Mesothelial cell of epicardium (in vitro differentiated cells): Measurements from ENCODE around the gene CDKN2B-AS1. TPM values are rescaled to one million over a fixed set of nuclear protein-coding genes. Genes with fewer than 3 reads are reported as not detected.

Source experiments
- DNase-seq, 2 experiments: peaks; one replicate each; pipeline ENCODE4 v3.0.0; 2021; ENCODE audit warnings: low spot score in 2 of 2; ENCODE audit not compliant: unreplicated experiment in 2 of 2
- H3K27ac Mint-ChIP-seq: 2 replicates; pipeline ENCODE4 v1.8.0; 2021; ENCODE audit warnings: mixed read lengths
- H3K27me3 Mint-ChIP-seq: 2 replicates; pipeline ENCODE4 v1.8.0; 2021; ENCODE audit warnings: low read depth, mixed read lengths
- H3K36me3 Mint-ChIP-seq: 2 replicates; pipeline ENCODE4 v1.8.0; 2021; ENCODE audit warnings: mixed read lengths
- H3K4me1 Mint-ChIP-seq: 2 replicates; pipeline ENCODE4 v1.8.0; 2021; ENCODE audit warnings: mixed read lengths
- H3K4me3 Mint-ChIP-seq: 2 replicates; pipeline ENCODE4 v1.8.0; 2021; ENCODE audit warnings: mild to moderate bottlenecking, moderate library complexity, mixed read lengths
- H3K9me3 Mint-ChIP-seq: 2 replicates; pipeline ENCODE4 v1.8.0; 2021; ENCODE audit warnings: mixed read lengths
- total RNA-seq: library from RNA; stranded (reverse); gene quantifications from 3 replicates; pipeline ENCODE4 v1.2.1, GENCODE V29; 2021
- TF ChIP-seq, protein P1 (sequence below): fragments of 200-600 bp; sonication (generic); IDR thresholded peaks from one replicate; pipeline ENCODE4 v1.5.0; 2021; ENCODE audit warnings: antibody characterized with exemption; ENCODE audit not compliant: unreplicated experiment

CDKN2B-AS1 gene
- total RNA-seq, 1 donor from 2014 or later, result 10.8 TPM

DNA sequence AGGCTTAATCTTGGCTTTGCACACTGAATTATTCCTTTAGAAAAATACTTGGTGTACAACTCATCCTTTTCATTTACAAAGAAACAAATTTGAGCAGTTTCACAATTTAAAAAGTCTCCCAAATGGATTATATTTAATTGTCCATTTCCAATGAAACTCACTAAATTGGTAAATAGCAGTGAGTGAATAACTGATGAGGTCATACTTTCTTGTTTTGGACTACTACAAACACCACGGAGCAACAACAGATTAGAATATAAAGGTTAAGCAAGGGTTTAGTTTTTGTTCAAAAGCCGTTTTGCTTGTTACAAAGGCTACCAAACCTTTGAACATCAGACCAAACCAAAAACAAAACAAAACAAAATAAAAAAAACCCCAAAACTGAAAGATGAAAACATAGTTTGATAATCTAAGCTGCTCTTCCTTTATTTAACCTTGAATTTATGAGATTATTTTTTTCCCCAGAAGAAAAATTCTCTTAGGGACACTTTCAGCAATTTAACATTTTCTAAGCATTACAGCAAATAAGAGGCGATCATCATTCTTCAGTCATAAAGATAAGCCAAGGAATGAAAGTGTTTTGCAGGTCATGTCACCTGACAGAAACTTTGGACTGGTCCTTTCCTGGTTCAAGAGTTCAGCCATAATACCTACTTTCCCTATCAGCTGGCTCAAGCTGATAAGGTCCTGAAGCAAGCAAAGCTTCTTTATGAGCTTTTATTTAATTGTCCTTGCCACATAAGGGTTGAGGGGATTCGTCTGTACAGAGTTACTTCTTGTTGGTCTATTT, 114.2 kb downstream of the CDKN2B-AS1 start:
- H3K27ac Mint-ChIP-seq, result peak overlapping the region; percentile 89
- no peaks in the 10 kb centered on the region for H3K27me3 Mint-ChIP-seq
- H3K4me1 Mint-ChIP-seq, result peaks cover 58% of the 10 kb centered on the region
- TF ChIP-seq, protein P1, sequence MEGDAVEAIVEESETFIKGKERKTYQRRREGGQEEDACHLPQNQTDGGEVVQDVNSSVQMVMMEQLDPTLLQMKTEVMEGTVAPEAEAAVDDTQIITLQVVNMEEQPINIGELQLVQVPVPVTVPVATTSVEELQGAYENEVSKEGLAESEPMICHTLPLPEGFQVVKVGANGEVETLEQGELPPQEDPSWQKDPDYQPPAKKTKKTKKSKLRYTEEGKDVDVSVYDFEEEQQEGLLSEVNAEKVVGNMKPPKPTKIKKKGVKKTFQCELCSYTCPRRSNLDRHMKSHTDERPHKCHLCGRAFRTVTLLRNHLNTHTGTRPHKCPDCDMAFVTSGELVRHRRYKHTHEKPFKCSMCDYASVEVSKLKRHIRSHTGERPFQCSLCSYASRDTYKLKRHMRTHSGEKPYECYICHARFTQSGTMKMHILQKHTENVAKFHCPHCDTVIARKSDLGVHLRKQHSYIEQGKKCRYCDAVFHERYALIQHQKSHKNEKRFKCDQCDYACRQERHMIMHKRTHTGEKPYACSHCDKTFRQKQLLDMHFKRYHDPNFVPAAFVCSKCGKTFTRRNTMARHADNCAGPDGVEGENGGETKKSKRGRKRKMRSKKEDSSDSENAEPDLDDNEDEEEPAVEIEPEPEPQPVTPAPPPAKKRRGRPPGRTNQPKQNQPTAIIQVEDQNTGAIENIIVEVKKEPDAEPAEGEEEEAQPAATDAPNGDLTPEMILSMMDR, result no peak
- DNase-seq, result no peak
- no peaks in the 10 kb centered on the region for H3K36me3 Mint-ChIP-seq
- no peak overlapping the region for H3K4me3 Mint-ChIP-seq
- H3K9me3 Mint-ChIP-seq, result no peaks in the 10 kb centered on the region

DNA sequence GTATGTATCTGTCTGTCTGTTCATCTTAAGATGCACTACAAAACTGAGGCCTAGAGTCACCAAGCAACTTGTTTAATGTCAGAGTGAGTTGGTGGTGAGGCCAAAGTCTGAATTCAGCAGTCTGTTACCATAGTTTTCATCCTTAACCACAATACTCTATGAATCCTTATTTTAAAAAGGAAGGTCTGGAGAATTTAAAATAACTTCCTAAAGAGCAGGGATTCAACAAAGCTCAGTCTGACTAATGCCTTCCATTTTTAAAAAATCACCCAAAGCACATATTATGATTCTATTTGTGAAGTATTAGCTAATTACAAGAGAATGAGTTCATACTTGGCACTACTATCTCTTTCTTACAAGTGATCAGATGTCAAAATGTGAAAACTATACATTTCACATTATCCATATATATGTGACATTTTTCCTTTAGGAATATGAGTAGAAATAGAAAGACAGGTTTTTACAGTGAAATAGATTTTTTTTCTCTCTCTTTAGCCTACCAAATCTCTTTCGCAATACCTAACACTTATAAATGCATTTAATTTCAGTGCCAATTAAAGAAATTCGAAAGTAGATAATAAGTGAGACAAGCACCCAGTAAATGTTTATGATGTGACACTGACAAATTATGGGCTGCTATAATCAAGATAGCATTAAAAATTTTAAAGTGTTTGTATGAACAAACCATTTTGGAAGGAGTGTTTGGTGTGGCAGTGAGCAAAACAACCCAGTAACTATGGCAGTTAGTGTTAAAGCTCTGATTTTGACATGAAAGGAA, 116.8 kb downstream of the CDKN2B-AS1 start:
- TF ChIP-seq, protein P1, result no peak
- no peaks in the 10 kb centered on the region for H3K9me3 Mint-ChIP-seq
- no peaks in the 10 kb centered on the region for H3K27me3 Mint-ChIP-seq
- H3K4me3 Mint-ChIP-seq, result no peak overlapping the region
- no peak for DNase-seq
- no peak overlapping the region for H3K27ac Mint-ChIP-seq
- no peaks in the 10 kb centered on the region for H3K36me3 Mint-ChIP-seq
- peaks cover 57% of the 10 kb centered on the region for H3K4me1 Mint-ChIP-seq

DNA sequence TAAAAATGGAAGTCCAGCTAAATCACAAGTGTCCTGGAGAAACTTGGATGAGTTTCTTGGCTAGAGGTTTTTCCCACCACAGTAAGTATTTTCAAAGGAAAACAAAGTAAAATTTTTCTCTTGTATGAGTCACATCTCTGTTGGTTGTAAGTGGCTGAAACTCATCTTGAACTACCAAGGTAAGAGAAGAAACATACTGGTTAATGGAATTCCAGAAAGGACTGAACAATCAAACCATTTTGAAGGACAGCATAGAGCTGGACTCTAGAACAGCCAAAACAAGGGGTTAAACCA, 117.3 kb downstream of the CDKN2B-AS1 start:
- Mint-ChIP-seq H3K36me3 (no peaks in the 10 kb centered on the region), H3K27me3 (no peaks in the 10 kb centered on the region), H3K9me3 (no peaks in the 10 kb centered on the region), H3K4me3 (no peak overlapping the region), H3K27ac (peak overlapping the region; percentile 22), H3K4me1 (peaks cover 60% of the 10 kb centered on the region)
- DNase-seq, result no peak
- TF ChIP-seq, protein P1, result no peak

DNA sequence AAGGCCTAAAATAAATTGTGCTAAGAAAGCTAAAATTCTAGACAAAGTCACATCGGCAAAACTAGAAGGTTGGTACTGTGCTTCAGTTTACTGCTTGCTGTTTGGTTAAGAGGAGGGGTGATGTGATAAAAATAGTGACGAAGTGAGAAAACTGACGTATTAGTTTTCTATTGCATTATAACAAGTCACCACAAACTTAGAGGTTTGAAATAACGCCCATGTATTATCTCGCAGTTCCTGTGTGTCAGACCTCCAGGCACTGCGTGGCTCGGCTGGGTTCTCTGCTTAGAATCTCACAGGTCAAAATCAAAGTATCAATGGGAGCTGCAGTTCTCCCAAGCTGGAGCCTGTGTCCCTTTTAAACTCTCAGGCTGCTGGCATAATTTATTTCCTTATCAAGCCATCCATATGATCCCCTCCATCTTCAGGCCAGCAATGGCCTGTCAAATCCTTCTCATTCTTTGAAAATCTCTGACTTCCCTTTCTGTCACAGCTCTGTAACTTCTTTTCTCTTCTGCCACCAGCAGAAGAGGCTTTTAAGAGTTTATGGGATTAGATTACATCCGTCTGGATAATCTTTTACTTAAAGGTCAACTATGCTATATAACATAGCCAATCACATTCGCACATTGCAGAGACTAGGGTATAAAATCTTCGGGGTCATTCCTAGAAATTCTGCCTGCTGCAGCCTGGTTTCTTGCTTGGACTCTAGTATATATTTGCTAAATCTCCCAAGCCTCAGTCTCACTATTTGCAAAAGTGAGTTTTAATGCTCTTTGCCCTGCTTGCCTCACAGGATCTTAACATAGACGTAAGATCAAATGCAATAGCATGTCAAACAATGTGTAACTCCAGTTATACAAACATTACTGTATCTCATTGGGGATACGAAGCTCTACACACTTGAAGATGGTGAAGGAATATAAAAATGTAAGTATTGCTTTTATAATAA, 118.6 kb downstream of the CDKN2B-AS1 start:
- Mint-ChIP-seq H3K4me3 (no peak overlapping the region), H3K4me1 (peaks cover 60% of the 10 kb centered on the region), H3K9me3 (no peaks in the 10 kb centered on the region), H3K27ac (peak overlapping the region; percentile 15), H3K27me3 (no peaks in the 10 kb centered on the region), H3K36me3 (no peaks in the 10 kb centered on the region)
- TF ChIP-seq, protein P1, result no peak
- no peak for DNase-seq

DNA sequence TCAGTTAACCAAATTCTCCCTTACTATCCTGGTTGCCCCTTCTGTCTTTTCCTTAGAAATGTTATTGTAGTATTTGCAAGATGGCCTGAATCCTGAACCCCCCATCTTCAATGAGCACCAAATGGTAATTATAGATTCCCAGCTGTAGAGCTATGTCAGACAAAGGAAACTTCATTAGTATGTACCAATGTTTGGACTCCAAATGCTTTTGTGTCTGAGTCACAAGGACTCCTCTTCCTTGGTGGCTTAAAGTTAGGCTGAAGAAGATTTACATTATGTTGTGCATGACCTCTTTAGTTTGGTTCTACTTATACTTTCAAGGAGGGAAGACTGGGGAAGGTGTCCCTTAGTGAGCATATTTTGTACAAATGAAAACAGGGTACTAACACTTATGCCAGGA, 120.4 kb downstream of the CDKN2B-AS1 start:
- Mint-ChIP-seq H3K4me1 (peaks cover 61% of the 10 kb centered on the region), H3K36me3 (no peaks in the 10 kb centered on the region), H3K4me3 (no peak overlapping the region), H3K27me3 (no peaks in the 10 kb centered on the region), H3K9me3 (no peaks in the 10 kb centered on the region), H3K27ac (peak overlapping the region; percentile 2)
- DNase-seq, result no peak
- TF ChIP-seq, protein P1, result no peak
